Sigmoid colon (tissue), 4 donors: ENCODE results near the gene EIF4A3.

Experiments
- EP300 ChIP-seq, 4 donors: sonication (generic); formaldehyde crosslinking; IDR thresholded peaks; one replicate each; pipeline ENCODE4 v1.6.1; 2017; ENCODE audit warnings: antibody characterized with exemption in 4 of 4
- POLR2A ChIP-seq, 2 donors: fragments of 450-650 bp; IDR thresholded peaks; one replicate each; pipeline ENCODE4 v1.6.1; 2016; ENCODE audit warnings: antibody characterized with exemption in 2 of 2, mild to moderate bottlenecking in 2 of 2, moderate library complexity in 2 of 2
- TF ChIP-seq, protein P1 (sequence below), 4 experiments: fragments of 450-650 bp in 3 of 4; fragments of 200-600 bp in 1 of 4; IDR thresholded peaks; one replicate each; pipeline ENCODE4 v1.5.1; 2016 to 2019; ENCODE audit warnings: antibody characterized with exemption in 4 of 4, mild to moderate bottlenecking in 3 of 4, moderate library complexity in 2 of 4

DNA sequence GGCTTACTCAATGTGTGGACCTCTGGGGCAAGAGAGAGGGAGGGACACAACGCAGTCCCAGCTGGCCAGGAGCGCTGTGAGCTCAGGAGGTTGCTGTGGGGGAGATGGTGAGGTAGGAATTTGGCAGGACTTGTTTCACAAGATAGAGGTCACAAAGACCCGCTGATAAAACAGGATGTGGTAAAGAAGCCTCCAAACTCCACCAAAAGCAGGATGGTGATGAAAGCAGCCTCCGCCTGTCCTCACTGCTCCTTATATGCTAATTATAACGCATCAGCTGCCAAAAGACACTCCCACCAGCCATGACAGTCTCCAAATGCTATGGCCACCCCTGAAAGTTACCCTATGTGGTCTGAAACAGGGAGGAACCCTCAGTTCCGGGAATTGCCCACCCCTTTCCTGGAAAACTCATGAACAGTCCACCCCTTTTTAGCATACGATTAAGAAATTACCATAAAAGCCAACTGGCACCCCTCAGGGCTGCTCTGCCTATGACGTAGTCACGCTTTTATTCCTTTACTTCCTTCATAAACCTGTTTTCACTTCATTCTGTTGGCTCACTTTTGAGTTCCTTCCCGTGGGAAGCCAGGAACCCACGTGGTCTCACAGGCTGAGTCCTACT is 5.3 kb upstream of the EIF4A3 start:
- no peak for TF ChIP-seq POLR2A (IDR thresholded peaks at IDR 0.05)
- TF ChIP-seq, protein P1, sequence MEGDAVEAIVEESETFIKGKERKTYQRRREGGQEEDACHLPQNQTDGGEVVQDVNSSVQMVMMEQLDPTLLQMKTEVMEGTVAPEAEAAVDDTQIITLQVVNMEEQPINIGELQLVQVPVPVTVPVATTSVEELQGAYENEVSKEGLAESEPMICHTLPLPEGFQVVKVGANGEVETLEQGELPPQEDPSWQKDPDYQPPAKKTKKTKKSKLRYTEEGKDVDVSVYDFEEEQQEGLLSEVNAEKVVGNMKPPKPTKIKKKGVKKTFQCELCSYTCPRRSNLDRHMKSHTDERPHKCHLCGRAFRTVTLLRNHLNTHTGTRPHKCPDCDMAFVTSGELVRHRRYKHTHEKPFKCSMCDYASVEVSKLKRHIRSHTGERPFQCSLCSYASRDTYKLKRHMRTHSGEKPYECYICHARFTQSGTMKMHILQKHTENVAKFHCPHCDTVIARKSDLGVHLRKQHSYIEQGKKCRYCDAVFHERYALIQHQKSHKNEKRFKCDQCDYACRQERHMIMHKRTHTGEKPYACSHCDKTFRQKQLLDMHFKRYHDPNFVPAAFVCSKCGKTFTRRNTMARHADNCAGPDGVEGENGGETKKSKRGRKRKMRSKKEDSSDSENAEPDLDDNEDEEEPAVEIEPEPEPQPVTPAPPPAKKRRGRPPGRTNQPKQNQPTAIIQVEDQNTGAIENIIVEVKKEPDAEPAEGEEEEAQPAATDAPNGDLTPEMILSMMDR (IDR thresholded peaks at IDR 0.05): no peak
- no peak for TF ChIP-seq EP300 (IDR thresholded peaks at IDR 0.05)
